AG04449 (cell line): ENCODE measurements around the gene KCNIP1.

Experiments used
- CTCF ChIA-PET: fragments of 350-600 bp; formaldehyde crosslinking; extraction: SDS; loops from one replicate; lab custom pipeline; 2021; ENCODE audit warnings: antibody characterized with exemption; lab: Yijun Ruan, JAX
- POLR2A ChIA-PET: fragments of 400-600, 350-600 bp; formaldehyde crosslinking; extraction: SDS; loops from one replicate; lab custom pipeline; 2020; ENCODE audit warnings: antibody characterized with exemption, inconsistent platforms; lab: Yijun Ruan, JAX
- DNase-seq: peaks from one replicate; pipeline ENCODE4 v3.0.0-alpha.2; 2010; ENCODE audit warnings: low read depth, low spot score
- H3K4me3 ChIP-seq: 2 replicates; pipeline ENCODE4 v1.5.1; 2011; ENCODE audit warnings: low read depth, mild to moderate bottlenecking, control low read depth, low read length
- TF ChIP-seq, protein P1 (sequence below): IDR thresholded peaks from one replicate; pipeline ENCODE4 v1.5.1; 2011; ENCODE audit warnings: mild to moderate bottlenecking, moderate library complexity, low read length, control low read depth, inconsistent platforms; ENCODE audit not compliant: insufficient read depth; ENCODE audit errors: missing control alignments

Gene KCNIP1

DNA sequence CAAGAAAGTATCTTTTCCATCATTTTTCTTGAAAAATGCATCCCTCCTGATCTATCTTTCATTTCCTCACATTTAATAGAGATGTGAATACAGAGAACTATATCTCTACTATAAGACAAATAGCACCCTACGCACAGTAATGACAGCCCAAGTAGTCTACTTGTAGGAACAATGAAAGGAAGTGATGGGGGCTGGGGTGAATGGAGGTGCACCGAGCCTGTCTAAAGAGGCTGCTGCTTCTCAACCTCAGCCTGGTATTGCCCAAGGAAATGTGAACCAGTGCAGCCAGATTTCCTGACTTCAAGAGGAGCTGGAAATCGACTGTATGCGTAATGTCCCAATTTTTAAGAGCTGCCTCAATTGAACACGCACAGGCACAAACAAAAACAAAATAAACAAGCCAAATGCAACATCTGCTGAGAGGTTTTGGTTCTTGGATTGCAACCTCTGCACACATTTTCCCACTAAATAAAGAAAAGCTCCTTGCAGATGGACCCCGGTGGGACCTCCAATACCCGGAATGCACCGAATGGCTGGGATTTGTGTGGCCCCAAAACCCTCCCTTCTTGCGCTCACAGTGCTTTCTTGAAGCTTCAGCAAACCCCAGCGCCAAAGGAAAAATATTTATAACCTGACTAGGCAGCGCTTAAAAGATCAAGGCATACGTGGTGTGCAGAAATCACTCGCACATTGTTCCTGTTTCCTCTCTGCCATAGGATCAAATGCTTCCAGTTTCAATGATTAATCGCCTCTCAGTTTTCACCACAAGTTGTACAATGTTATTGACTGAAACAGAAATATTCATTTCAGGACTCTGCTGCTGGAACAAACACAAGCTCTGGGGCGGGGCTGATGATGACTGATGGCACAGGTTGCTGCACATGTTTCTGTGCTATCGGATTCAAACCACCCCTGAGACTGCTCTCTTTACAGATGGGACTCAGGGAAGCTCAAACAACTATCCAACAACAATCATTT lies 68.3 kb downstream of the KCNIP1 start:
- POLR2A ChIA-PET: interaction anchor here (1.4 kb wide), 1 partner anchor 25 kb away, joined by 3 read pairs; no protein-coding TSS in a partner anchor
- H3K4me3 ChIP-seq: no peak overlapping the region
- DNase-seq: no peak
- TF ChIP-seq, protein P1, sequence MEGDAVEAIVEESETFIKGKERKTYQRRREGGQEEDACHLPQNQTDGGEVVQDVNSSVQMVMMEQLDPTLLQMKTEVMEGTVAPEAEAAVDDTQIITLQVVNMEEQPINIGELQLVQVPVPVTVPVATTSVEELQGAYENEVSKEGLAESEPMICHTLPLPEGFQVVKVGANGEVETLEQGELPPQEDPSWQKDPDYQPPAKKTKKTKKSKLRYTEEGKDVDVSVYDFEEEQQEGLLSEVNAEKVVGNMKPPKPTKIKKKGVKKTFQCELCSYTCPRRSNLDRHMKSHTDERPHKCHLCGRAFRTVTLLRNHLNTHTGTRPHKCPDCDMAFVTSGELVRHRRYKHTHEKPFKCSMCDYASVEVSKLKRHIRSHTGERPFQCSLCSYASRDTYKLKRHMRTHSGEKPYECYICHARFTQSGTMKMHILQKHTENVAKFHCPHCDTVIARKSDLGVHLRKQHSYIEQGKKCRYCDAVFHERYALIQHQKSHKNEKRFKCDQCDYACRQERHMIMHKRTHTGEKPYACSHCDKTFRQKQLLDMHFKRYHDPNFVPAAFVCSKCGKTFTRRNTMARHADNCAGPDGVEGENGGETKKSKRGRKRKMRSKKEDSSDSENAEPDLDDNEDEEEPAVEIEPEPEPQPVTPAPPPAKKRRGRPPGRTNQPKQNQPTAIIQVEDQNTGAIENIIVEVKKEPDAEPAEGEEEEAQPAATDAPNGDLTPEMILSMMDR: no peak
- CTCF ChIA-PET: interaction anchor here (0.7 to 1.1 kb wide), 2 partner anchors 52 to 134 kb away, joined by 3 read pairs; no protein-coding TSS in a partner anchor

DNA sequence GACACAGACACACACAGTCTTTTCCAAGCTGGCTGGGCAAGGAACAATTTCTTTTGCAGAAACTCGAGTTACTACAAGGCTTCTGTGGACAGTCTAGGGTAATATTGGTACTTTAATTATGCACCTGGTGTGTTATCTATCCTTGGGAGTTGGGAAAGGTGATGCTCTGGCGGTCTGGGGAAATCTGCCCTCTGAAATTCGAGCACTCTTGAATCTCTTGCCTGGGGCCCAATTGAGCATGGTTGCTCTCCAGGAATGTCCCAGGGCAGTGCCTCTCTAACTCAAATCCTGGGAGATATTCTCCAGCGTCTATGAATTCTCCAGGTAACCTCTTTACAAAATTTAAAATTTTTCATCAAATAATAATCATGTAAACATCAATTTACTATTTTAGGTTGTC lies 69.3 kb downstream of the KCNIP1 start:
- no peak overlapping the region for H3K4me3 ChIP-seq
- ChIA-PET CTCF (interaction anchor here (0.7 kb wide), 1 partner anchor 135 kb away, joined by 3 read pairs; no protein-coding TSS in a partner anchor), POLR2A (interaction anchor here (1.4 kb wide), 1 partner anchor 24 kb away, joined by 3 read pairs; no protein-coding TSS in a partner anchor)
- TF ChIP-seq, protein P1: no peak
- DNase-seq: no peak

DNA sequence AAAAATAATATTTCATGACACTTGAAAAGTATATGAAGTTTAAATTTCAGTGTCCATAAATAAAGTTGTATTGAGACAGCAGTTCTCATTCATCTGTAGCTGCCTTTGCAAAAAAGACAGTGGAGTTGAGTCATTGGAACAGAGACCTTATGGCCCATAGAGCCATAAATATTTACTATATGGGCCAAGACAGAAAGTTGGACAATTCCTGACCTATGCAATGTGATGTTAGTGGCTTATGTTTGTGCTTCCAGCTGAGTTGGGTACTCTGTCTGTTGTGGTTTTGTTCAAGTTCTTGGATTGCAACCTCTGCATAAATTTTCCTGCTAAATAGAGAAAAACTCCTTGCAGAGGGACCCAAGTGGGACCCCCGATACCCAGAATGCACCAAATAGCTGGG lies 69.8 kb downstream of the KCNIP1 start:
- TF ChIP-seq, protein P1: no peak
- CTCF ChIA-PET: interaction anchor here (0.9 kb wide), 1 partner anchor 21 kb away, joined by 4 read pairs; no protein-coding TSS in a partner anchor
- H3K4me3 ChIP-seq: no peak overlapping the region
- no peak for DNase-seq
- POLR2A ChIA-PET: no interaction called here

DNA sequence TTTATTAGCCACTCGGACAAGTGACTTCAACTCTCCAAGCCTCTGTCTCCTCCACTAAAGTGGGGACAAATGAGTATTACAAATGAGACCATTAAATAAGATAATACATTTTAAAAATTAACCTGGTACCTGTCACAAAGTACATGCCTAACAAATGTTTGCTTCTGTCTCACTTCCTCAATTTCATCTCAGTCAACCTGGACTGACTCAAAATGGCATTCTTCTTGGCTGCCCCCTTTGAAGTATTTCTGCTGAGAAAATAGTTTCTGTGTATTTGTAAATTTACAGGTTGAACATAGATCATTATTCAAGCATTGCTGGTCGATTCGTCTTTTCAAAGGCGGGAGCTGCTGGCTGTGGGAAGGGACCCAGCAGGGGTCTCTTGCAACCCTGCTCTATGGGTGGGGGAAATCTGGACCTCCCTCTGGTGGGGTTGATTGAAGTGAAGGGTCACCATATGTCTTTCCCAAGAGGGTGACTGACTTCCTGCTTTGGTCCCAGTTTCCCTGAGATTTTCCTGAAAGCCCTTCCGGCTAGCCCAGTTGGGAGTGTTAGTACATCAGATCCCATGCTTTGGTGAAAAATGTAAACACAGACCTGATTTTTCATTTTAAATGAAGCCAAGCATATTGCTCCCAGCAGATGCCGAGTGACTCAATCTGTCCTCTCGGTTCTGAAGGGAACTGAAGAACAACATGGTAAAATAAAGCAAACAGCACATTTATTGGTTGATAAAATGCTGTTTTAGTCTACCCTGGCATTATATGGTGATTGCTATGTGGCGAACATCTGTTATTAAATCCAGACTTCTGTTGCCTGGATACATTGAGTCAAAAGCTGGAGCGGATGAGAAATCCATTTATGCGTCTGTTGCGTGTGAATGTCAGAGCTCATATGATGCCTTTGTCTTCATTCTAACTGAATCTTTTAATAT lies 73.0 kb downstream of the KCNIP1 start:
- TF ChIP-seq, protein P1: no peak
- CTCF ChIA-PET: no interaction called here
- POLR2A ChIA-PET: no interaction called here
- no peak for DNase-seq
- H3K4me3 ChIP-seq: no peak overlapping the region

DNA sequence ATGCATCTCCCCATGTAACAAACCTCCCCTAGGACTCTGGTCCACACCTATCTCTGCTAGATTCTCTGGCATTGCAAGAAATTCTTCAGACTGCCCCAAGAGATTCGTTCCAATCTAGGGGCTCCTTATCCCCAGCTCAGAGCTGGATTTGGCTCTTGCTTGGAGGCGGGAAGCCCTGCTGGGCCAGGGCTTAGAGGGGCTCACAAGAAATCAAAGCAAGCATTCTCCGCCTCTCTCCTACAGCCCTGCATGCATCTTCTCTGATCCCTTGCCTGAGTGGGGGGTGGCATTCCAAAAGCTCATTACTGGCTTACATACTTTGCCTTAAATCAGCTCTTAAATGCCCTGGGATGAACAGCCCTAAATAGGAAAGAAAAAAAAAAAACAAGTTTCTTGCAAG lies 75.8 kb downstream of the KCNIP1 start:
- no peak for DNase-seq
- CTCF ChIA-PET: no interaction called here
- no peak overlapping the region for H3K4me3 ChIP-seq
- POLR2A ChIA-PET: no interaction called here
- TF ChIP-seq, protein P1: no peak
